Measurements from ENCODE around the gene PDE4D.
"Not testable (repeated sequence)": the region's sequence is repeated elsewhere in the genome, so short reads cannot be mapped to it uniquely, and the experiment has no call there.

Gene PDE4D

DNA sequence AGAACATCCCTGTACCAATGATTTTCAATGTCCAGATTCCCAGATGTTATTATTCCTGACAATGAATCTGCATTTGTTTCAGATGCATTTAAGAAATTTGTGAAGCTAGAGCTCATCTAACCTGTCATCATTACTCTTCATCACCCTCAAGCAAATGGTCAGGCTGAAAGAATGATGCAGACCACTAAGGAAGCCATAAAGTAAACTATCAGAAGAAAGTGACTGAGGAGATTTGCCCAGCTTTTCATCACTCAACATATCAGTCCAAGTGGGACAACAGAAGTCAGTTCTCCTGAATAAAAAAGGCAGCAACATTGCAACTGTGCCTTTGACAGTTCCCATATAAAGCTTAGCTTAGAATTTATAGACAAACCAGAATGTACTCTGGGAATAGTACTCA is 419.9 kb downstream of the PDE4D start:
- no peak for DNase-seq (ENCODE audit: low read depth)
- no peak overlapping the region for H3K4me3 ChIP-seq (ENCODE audit: control insufficient read depth, low read depth, low read length)
- no peak for TF ChIP-seq CTCF (conservative IDR thresholded peaks at IDR 0.05; ENCODE audit: control insufficient read depth, insufficient read depth, low read depth, low read length)

DNA sequence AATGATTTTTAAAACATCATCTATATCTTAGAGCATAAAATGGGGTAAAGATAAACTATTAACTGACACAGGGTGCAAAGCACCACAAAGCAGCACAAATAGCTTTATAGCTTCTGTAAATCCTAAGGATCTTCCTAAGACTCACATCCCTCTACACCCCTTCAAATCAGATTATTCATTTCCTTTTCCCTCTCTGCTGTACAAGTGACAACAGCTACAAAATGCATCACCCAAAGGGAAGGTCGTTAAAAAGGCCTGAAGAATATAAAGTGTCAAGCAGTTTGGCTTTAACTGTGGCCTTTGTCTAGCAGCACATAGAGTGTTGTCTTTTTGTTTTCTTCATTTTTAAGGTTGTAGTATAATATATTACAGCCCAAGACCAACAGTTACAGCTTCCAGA is 422.1 kb downstream of the PDE4D start:
- H3K4me3 ChIP-seq (ENCODE audit: control insufficient read depth, low read depth, low read length) = no peak overlapping the region
- no peak for DNase-seq (ENCODE audit: low read depth)
- TF ChIP-seq CTCF (conservative IDR thresholded peaks at IDR 0.05; ENCODE audit: control insufficient read depth, insufficient read depth, low read depth, low read length) = no peak

GRCh38 chr5:59467969-59468368 is 425.6 kb downstream of the PDE4D start:
- DNase-seq (ENCODE audit: low read depth) = no peak
- TF ChIP-seq CTCF (conservative IDR thresholded peaks at IDR 0.05; ENCODE audit: control insufficient read depth, insufficient read depth, low read depth, low read length) = no peak
- no peak overlapping the region for H3K4me3 ChIP-seq (ENCODE audit: control insufficient read depth, low read depth, low read length)

DNA sequence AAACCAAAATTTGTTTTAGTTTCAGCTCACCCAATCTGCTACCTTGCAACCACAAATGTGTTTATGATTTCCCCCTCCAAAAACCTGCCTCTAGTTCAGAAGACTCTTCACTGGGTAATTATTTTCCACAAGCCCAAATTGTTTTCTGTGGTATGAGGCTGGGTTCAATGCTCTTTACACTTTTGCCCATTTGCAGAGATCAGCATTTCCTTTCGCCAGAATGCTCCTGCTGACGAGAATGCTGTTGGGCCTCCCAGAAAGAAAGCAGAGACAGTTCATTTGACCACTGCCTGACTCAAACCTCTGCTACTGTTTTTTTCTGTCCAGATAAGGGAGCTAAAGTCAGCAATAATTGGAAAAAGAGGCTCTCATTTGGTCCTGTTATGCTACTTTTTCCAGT is 427.3 kb downstream of the PDE4D start:
- no peak overlapping the region for H3K4me3 ChIP-seq (ENCODE audit: control insufficient read depth, low read depth, low read length)
- no peak for TF ChIP-seq CTCF (conservative IDR thresholded peaks at IDR 0.05; ENCODE audit: control insufficient read depth, insufficient read depth, low read depth, low read length)
- DNase-seq (ENCODE audit: low read depth) = no peak

GRCh38 chr5:59464969-59465368 is 428.6 kb downstream of the PDE4D start:
- TF ChIP-seq CTCF (conservative IDR thresholded peaks at IDR 0.05; ENCODE audit: control insufficient read depth, insufficient read depth, low read depth, low read length) = no peak
- no peak for DNase-seq (ENCODE audit: low read depth)
- no peak overlapping the region for H3K4me3 ChIP-seq (ENCODE audit: control insufficient read depth, low read depth, low read length)

DNA sequence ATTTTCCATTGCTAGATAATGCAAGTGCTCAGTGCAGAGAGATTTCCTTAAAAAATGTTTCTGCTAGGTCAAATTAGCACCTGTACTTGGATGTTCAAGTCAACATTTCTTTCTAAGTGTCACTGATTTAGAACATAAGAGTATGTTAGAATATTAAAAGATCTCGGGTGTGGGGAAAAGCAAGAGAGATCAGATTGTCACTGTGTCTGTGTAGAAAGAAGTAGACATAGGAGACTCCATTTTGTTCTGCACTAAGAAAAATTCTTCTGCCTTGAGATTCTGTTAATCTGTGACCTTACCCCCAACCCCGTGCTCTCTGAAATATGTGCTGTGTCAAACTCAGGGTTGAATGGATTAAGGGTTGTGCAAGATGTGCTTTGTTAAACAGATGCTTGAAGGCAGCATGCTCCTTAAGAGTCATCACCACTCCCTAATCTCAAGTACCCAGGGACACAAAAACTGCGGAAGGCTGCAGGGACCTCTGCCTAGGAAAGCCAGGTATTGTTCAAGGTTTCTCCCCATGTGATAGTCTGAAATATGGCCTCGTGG is 429.8 kb downstream of the PDE4D start:
- DNase-seq (ENCODE audit: low read depth) = not testable (repeated sequence)

DNA sequence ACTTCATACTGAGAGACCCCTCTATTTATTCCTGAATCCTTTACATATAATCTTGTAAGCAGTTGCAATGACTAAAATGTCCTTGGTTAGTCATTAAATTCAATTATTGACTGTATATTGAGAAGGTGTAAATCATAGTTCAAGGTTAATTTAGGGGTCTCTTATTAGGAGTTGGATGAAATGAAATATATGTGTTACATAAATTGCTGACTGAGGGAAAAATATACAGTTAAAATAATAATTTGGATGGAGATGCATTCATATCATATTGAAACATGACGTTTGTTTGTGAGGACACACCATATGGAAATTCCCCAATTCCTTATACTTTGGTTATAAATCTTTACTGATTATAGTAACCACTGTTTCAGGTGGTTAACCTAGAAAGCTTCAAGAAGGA is 430.6 kb downstream of the PDE4D start:
- TF ChIP-seq CTCF (conservative IDR thresholded peaks at IDR 0.05; ENCODE audit: control insufficient read depth, insufficient read depth, low read depth, low read length) = no peak
- H3K4me3 ChIP-seq (ENCODE audit: control insufficient read depth, low read depth, low read length) = no peak overlapping the region
- DNase-seq (ENCODE audit: low read depth) = no peak

More for the DNA sequence above, 429.8 kb downstream of the PDE4D start:
- H3K4me3 ChIP-seq (ENCODE audit: control insufficient read depth, low read depth, low read length) = not testable (repeated sequence)
